HG03342 (cell line): Measurements from ENCODE around the gene ZDHHC14.
"Not testable (repeated sequence)": the region's sequence is repeated elsewhere in the genome, so short reads cannot be mapped to it uniquely, and the experiment has no call there.

ENCODE experiments used
- ATAC-seq: cut with Tn5 transposase; IDR thresholded peaks from one replicate; pipeline ENCODE4 v1.9.1; 2021; ENCODE audit warnings: mild to moderate bottlenecking, moderate library complexity; ENCODE audit not compliant: unreplicated experiment

Gene ZDHHC14

GRCh38 chr6:157379656-157380457 lies 1.1 kb upstream of the ZDHHC14 start:
- peak; percentile 82 for ATAC-seq

- peak; percentile 4 for ATAC-seq
Measured at GRCh38 chr6:157380458-157380778, 572 bp upstream of the ZDHHC14 start.

- peak; percentile 22 for ATAC-seq
Measured at GRCh38 chr6:157381631-157382621, 936 bp downstream of the ZDHHC14 start.

- ATAC-seq, result no peak
Measured at GRCh38 chr6:157382821-157383220, 1.8 kb downstream of the ZDHHC14 start.

- no peak for ATAC-seq
Measured at GRCh38 chr6:157383471-157383870, 2.5 kb downstream of the ZDHHC14 start.

- not testable (repeated sequence) for ATAC-seq
Measured at GRCh38 chr6:157384962-157385361, 4.0 kb downstream of the ZDHHC14 start.

- ATAC-seq, result no peak
Measured at GRCh38 chr6:157385482-157385881, 4.5 kb downstream of the ZDHHC14 start.

DNA sequence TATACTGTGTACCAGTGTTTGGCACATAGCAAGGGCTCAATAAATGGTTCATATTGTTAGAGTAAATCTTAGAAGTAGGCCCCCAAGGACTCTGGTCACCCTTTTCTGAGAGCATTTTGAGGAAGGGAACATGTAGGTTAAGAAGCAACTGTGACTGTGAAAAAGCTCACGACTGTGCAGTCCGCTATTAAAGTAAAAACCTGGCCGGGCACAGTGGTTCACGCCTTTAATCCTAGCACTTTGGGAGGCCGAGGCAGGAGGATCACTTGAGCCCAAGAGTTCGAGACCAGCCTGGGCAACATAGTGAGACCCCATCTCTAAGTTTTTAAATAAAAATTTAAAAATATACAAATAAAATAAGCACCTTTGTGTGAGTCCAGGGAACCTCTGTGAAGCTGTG lies 5.0 kb downstream of the ZDHHC14 start:
- ATAC-seq, result no peak

- no peak for ATAC-seq
Measured at GRCh38 chr6:157386454-157386853, 5.5 kb downstream of the ZDHHC14 start.

DNA sequence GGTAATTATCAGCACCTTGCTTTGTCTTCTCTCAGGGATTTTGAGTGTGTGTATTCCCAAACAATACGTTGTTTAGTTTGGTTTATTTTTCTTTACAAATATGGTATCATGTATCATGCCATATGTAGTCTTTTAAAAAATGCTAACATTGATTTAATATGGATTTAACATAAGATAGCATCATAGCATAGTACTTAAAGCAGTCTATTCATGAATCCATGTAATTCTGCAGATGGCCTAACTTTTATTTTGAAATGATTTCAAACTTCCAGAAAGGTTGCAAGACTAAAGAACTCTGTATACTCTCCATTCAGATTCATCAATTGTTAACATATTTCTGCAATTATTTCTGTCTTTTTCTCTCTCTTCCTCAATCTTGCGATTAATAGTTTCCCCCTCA lies 7.9 kb downstream of the ZDHHC14 start:
- ATAC-seq, result no peak

- no peak for ATAC-seq
Measured at GRCh38 chr6:157390273-157391060, 9.5 kb downstream of the ZDHHC14 start.

- no peak for ATAC-seq
Measured at GRCh38 chr6:157392927-157393668, 12.1 kb downstream of the ZDHHC14 start.

DNA sequence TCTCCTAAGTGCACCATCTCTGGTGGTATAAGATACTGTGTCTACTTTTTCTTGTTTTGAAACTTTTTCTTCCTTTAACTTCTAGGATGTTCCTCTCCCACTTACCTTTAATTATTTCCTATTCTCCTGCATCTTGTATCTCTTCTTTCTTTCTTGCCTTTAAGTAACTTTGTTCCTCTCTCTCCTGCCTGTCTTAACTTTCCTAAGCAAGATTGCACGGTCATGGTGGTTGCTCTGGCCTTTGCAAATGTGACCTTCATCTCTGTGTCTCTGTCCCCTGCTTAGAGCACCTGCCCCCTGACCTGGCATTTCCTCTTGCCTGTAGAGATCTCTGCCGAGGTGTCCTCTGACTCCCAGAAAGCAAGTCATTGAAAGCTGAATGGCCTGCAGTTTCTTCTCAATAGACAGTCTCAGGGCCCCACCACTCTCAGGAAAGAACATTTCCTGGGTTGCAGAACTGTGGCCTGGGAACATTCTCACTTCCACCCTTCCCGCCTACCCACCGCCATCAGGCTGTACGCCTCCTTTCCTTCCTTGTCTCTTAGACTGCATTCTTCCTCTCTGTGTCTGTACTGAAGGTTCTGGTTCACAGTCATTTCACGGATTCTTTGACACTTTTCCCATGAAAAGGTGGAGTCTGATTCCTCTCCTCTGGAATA lies 12.8 kb downstream of the ZDHHC14 start:
- ATAC-seq, result no peak

- ATAC-seq, result not testable (repeated sequence)
Measured at GRCh38 chr6:157395199-157395598, 14.2 kb downstream of the ZDHHC14 start.

DNA sequence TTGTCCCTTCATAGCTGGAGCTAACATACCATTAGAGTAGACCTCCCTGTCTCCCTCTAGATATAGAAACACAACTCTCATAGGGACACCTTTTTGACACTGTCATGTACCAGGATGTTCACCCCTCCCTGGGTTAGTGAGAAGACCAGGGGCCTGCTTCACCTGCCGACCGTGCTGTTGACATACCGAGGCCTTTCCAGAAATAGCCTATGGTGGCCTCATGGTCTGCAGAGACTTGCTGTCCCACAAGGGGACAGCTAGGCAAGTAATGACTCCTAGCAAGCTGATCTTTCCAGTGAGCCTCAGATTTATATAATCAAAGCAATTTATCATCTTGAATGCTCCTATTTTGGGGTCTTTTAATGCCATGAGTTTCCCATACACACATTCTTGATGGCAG lies 15.0 kb downstream of the ZDHHC14 start:
- ATAC-seq, result no peak

DNA sequence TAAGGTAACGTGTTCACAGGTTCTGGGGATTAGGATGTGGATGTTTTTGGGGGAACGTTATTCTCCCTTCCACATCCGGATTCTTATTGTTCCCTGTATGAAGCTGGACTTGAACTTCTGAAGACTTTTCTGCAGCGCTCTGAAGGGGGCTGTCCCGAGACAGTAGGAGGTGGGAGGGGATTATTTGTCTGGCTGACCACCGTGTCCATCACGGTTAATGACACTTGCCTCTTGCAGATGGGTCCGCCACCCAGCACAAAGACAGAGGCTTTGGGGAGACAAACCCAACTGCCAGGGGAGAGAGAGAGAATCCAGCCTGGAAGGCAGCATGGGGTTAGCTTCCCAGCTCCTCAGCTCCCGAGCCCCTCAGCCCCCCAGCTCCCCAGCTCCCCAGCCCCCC lies 16.7 kb downstream of the ZDHHC14 start:
- no peak for ATAC-seq

- no peak for ATAC-seq
Measured at GRCh38 chr6:157398151-157398550, 17.2 kb downstream of the ZDHHC14 start.

DNA sequence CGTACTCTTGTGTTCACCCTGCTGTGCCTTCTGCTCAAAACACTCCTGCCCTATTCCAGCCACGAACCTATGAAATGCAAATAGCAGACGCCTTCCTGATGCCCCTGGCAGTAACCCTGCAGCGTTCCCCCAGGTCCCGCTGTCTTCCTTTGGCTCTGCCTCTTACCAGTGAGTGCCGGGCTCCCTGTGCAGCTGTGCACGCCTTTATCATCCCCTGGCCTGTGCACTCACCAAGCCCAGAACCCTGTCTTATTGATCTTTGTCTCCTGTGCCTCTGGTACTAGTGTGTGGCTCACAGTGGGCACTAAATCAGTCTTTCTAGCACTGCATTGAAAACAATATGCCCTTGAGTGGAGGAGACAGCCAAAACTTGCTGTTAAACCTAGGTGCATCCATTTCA lies 19.7 kb downstream of the ZDHHC14 start:
- no peak for ATAC-seq

GRCh38 chr6:157401734-157402338 lies 20.8 kb downstream of the ZDHHC14 start:
- no peak for ATAC-seq
